G401.6 (cell line): ENCODE measurements around the gene GCSAM.

ENCODE experiments used
- FAIRE-seq: peaks from 2 replicates; lab custom pipeline; 2012; peaks lifted over from hg19 to GRCh38; lab: Jason Lieb, UNC

The GCSAM gene

DNA sequence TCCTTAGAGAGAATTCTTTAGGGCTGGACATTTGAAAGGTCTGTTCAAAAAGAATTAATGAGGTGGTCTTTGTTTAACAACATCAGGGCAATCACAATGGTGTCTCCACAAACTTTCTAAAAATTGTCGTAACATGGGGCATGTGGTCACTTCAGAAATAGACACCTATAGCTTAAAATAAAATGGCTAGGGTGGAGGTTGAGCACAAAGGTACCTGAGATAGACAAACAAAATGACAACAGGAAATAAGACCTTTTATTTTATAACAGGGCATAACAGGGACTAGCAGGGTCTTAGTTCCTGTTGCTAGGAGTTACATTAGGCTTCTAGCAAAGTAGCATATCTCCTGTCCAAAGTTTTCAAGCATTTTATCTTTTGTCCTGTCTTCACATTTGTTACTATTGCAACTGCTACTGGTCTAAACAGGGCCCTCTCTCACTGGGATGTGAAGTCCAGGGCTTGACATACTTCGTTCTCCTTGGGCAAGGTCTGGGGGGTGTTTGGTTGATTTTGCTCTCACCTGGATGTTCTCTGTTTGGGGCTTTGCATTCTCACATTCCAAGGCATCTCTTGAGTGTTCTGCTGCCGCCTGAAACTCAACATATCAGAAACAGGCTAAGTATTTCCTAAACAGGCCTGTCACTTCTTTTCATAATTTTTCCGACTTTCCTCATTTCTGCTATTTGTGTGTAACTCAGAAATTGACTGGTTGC lies 3.0 kb downstream of the GCSAM start:
- no peak for FAIRE-seq

DNA sequence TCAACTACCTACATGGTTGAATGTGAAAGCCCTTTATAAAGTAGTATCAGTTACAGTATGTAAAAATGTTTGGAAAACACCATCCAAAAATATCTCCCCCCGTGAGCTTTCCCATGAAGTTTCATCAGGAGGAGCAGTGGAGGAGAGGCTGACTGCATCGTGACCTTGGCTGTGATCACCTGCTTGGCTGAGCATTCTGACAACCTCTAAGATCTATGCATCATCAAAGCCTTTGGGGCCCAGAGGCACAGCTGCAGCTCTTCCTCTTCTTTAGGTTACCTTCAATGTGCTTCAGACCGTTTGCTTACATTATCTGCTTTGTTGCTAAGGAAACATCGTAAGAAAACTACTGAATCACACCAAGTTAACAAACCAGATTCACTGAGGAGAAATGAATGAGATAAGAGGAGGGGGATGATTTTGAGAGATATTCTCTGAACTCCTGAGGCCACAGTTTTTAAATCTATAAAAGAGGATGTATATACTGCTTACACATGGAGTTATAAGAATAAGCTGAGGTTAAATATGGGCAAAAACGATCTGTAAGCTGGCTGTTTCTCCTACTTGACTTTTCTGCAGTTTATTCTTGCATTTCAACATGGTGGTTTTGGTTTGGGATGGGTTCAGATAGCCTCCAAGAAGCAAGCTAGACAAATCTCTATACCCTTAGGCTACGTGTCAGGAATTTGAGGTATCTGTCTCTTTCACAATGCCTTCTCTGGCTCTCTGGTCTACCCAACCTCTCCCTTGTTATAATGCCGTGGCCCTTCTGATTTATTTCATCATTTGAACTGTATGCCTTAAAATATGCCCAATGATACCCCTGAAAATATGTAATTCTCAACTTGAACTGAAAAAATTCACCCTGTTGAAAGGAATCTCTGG lies 4.0 kb downstream of the GCSAM start:
- no peak for FAIRE-seq

DNA sequence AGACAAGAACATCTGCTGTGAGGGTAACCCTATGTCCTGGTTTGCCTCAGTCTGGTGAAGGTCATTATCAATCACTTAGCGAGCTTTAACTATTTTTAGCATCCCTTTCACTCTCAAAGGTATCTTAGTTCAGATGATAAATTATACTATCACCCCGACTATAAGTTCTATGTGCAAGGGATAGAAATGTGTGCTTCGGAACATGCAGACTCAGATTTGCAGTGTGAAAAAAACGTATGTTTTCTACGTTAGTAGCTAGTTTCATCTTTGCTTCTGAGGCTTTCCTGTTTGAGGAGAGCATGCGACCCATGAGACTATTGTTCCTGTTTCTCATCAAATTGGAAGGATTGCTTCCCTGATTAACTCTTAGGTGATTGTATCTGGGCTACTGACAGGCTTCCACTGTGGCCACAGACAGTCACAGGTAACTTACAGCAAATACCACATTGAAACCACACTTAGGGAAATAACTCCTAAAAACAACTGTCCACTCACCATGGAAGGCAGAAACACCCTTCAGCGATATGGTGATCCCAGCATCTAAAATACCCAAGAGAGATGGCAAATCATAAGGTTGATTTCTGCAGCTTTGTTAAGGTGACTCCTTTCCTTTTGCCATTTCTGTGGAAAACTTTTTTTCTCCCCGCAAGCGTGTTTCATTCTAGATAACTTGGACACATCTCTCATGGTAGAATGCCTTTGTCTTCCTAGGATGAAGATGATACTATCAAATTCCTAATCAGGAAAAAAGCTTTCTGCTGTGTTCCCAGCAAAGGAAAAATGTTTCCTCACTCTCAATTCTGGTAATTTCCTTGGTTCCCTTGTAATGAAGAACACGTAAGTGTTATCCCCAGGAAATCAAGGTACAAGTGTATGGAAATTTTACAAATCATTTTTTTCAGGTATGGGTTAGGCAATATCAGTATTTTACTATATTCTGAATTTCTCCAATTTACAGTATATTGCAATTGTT lies 5.2 kb downstream of the GCSAM start:
- no peak for FAIRE-seq

DNA sequence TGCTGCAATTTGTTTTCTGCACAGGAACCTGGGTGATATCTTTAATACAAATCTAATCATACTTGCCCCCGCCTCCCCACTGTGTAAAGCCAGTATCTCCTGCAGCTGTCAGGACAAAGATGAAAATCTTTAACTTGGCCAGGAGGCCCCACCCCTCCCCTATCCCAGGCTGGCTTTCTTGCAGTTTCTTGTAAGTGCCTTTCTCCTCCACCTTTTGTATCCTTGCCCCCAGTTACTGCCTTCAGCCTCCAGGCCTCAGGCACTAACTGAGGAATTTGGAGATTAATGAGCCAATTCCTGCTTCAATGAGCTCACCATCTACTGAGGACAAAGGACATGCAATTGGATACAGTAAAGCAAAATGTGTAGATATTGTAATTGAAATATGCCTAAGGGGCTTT lies 6.5 kb downstream of the GCSAM start:
- no peak for FAIRE-seq

DNA sequence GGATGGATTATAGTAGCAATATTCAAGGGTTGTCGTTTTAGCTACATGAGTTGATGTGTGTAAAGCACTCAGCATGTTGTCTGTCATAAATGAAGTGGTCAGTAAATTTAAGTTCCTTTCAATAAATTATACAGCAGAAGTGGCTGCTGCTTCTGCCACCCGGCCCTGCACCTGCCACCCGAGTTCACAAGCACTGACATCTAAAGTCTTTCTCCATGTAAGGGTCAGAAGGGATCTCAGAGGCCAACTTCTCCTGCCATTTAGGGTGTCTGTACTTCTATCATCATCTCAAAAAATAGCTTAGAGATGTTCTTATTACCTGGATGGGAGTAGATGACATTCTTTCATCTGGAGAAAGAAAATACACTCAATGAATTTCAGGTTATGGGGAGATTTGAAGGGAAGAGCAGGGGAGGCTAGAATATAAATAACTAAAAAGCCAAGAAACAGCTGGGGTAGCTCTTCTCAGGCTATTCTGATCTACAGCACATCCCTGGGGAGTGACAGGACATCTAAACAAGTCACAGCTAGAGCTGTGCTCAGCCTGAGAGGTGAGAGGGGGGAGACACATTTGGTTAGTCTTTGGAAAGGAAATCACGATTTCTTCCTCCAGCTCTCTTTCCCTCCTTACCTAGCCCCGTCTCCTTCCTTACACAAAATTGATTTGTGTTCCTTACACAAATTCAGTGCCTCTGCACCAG lies 8.0 kb downstream of the GCSAM start:
- no peak for FAIRE-seq

DNA sequence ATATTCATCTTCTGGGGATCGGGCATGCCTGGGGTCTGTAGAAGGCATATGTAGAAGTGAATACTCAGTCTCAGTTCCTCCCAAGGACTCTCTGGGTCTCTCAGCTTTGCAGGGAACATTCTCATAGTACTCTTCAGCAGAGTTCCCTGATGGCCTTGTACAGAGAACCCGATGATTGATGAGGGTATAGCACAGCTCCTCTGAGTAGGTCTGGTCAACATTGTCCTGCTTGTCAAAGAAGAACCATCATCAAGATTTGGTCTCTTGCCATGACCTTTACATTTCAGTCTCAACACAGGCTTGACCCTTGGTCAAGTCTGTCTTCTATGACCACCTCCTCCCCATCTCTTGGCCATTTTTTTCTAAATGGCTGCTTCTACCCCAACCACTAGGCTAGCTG lies 9.5 kb downstream of the GCSAM start:
- FAIRE-seq = no peak

DNA sequence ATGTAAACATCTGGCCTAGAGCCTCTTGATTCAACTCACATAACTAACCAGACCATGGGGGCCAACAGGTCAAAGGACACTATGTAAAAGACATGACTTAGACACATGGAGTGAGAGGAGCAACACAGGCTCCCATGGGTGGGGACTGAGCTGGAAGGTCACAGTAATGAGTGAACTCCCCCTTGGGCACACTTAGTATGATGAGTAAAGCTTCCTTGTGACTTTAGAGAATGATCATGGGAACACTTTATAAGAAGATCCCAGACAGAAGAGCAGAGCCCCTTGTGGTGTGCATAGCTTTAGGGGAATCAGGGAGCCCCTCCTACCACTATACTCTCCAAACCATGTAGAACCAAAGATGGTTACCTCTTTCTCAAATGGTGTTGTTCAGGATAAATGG lies 10.2 kb downstream of the GCSAM start:
- FAIRE-seq = no peak

DNA sequence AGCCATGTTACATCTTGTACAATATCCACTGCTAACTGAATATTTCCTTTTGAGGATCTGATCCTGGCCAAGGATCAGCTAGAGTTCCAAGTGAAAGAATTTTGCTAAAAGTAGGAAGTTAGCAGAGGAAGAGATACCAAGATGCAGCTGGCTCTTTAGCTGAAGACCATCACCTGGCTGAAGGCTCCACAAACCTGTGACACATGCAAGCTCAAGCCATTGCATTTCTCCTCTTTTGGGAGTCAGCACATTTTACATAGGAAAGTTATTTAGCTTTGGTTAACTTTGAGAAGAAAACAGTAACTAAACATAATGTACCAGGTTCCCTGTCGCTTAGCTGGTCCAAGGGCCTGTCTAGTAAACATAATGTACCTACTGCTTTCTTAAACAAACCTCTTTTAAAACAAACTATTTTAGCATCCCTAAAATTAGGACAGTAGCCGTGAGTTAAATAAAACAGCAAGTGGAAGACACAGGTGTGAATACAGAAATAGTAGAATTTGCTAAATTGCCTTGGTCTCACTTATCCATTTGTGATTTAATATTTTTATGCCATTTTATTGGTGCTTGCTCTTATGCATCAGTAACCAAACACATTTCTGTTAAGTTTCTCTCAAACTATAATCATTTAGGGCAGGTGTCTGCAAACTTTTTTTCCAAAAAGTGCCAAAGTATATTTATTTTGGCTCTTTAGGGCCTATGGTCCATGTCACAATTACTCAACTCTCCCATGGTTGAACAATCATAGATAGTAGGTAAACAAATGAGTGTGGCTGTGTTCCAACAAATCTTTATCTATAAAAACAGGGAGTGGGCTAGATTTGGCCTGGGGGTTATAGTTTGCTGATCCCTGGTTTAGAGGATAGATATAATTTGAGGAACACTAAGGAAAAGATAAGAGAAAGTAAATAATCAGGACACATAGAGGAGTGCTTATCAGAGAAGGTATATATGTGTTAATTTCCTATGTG lies 11.2 kb downstream of the GCSAM start:
- FAIRE-seq = no peak

DNA sequence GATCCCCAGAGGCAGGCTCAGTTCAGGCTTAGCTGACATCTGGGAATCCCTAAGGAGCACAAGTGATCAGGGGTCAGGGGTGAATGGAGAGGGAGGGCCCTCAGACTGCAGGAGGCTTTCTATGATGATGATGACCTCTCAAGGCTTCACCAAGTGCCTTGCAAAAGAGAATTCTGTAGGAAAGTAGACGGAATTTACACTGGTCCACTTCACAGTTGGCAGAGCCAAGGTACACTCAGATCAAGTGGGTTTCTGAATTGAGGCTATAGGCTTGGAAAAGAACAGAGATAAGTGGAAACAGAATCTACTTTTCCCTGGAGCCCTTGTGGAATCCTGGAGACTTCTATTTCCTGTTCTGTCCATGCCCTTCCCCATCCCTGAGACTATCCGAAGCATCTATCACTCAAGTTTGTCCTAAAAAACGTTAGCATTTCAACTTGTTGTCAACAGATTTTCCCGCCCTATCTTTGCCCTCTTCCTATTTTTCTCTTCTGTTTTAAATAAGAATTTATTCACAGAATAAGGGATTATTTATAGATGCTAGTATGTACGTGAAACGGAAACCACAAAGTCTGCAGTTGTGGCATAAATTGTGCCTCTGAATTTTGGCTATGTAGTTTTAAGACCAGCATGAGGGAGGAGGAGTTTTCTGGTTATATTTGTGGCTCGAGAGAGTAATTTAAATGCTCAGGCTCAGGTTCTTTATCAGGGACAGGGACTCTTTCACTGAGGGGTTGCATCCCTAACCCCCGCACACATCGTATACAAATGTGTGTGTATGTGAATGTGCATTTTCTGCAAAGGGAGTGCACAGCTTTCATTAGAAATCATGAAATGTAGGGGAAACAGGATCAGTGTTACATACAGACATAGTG lies 12.8 kb downstream of the GCSAM start:
- FAIRE-seq = no peak

DNA sequence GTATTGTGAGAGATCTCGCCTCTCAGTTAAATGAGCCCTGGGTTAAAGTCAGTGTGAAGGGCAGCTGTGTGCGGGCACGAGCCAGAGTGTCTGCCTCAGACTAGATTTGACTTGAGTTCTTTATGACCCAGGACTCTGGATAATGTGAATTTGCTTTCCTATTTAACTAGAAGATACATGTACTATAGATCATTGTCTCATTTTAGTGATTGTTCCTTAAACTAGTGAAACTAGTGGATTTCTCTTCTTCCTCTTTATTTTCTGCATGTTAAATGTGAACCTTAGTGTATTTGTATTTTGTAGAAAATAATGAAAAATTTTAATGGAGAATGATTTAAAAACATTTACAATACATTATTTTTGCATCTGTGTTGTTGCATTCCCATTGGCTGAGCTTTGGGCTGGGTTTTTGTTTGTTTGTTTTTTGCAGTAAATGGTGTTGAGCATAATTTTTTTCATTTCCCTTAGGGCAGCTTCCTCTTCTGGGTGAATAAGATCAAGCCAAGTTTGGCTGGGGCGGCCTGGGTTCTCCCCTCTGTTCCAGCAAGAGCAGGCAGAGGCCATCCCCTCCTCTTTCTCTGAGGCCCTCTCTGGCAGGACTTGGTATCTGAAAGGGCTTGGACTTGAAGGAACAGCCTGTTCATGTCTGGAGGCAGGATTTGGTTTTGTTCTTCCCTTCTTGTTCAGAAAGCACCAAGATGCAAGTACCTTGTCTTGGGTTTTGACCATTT lies 15.0 kb downstream of the GCSAM start:
- no peak for FAIRE-seq

DNA sequence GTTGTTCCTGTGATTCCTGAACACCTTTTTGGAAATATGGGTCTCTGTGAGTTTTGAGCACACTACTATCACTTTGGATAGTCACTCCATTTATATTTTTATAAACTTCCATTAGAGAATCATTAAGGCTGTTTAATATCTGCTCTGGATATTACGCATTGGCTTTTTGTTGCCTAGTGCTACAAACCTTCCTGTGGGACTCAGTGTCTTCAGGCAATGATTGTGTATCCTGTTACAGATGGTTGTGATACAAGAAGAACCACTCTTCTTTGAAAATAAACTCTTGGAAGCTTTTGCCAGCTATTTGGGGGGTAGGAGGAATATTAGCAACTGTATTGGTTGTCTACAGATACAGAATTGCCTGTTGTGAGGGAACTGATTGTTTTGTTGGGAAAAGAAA lies 15.6 kb downstream of the GCSAM start:
- no peak for FAIRE-seq

DNA sequence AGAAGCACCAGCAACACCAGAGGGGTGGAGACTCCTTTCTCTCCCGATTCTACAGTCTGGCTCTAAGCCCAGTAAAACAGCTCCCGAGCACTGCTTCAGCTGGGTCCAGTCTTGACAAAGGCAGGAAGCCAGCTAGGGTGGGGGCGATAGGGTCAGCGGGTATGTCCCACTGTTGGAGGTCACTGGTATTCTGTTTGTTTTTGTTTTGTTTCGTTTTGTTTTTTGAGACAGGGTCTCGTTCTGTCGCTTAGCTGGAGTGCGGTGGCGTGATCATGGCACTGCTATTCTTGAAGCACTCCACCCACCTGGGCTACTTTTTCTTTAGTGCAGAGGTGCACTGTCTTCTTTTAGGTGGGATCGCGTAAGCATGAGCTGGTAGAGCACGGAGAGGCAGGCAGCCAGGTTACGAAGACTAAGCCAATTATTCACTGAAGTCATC lies 16.3 kb downstream of the GCSAM start:
- FAIRE-seq = no peak

DNA sequence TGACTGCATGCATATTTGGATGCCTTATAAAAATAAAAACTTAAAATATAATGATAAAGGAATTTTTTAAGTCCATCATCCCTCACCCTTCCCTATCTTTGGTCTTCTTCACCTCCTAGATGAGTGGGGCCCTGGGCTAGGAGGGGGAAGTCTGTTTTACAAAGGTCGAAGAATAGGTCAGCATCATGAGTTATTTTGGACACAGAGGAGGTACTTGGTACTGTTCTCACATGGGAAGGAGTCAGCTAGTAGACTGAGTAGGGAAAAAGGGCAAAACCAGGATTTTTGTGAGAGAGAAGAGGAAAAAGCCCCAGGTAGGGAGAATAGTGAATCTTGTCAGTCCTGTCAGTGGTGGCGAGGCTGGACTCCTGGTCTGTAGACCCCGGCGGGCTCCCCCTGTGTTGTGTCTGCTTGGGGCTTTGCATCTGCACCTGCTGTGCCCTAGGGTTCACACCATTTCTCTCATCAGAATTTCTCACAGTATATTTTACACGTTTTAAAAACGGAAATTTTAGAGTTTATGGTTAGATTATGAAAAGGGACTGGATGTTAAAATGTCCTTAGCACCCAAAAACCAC lies 17.2 kb downstream of the GCSAM start:
- FAIRE-seq = no peak

DNA sequence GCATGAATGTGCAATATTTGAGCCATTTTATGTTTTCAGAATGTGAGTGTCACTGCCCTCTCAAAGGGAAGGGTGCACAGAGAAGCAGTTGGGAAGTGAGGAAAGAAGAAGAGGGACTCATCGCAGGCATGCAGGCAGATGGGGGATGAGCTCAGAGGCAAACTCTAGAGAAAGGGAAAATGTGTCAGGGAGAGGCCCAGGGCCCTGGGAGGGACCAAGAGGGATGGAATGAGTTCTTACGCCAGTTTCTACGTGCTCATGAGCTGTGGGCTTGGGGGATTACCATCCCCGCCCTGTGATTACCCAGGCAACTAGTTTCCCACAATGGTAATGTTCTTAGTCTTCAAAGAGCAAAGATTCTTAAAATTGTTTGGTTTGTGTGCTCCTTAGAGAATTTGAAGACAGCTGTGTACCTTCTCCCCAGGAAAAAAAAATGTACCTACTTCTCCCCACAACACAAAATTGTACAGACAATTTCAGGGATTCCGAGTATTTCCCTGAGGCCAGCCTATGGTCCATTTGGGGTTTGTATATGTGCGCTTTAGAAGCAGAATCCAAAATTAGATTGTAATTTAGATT lies 17.8 kb downstream of the GCSAM start:
- no peak for FAIRE-seq

DNA sequence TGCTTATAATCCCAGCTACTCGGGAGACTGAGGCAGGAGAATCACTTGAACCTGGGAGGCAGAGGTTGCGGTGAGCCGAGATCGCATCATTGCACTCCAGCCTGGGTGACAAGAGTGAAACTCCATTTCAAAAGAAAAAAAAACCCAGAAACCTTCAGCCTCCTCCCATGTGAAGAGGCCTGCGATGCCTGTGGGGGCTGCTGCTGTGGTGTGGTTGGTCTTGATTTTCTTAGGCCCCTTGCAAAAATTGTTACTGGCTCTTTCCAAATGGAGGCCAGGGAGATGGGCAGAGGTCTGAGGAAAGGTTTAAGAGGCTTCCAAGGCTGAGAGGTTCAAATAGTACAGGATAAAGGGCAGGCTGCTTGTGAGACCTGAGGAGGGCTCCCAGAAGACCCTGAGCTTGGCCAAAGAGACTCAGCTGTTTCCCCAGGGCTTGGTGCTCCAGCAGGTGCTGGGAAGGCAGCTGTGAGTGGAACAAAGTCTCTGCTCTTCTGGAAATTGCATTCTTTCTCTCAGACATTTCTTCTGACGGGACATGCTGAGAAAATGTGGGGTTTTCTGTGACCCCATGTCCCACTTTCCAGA lies 18.4 kb downstream of the GCSAM start:
- FAIRE-seq = no peak

DNA sequence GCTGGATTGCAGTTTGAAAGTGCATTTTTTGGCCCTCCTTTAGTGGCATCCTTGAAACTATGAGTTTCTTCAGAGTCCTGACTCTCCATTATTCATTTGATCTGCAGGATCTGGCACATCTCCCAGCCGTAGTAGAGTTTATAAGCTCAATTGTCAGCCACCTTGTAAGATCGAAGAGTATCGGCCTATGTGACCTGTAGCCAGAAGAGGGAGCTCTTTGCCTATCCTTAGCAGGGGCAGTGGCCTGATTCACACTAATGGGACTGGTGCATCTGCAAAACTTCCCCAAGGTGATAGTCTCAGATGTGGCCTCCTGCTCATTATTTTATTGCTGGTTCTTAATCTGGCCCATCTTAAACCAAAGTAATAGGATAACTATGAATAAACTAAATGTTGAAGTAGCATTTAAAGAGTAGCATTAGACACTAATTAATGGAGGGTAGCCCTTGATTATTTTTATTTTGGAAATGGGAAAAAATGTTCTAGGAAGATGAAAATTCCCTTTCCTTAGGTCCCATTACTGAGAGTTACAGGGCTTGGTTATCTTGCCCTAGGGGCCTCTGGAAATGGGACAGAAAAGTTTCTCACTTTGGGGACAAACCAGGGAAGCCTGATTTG lies 21.2 kb downstream of the GCSAM start:
- FAIRE-seq = no peak

DNA sequence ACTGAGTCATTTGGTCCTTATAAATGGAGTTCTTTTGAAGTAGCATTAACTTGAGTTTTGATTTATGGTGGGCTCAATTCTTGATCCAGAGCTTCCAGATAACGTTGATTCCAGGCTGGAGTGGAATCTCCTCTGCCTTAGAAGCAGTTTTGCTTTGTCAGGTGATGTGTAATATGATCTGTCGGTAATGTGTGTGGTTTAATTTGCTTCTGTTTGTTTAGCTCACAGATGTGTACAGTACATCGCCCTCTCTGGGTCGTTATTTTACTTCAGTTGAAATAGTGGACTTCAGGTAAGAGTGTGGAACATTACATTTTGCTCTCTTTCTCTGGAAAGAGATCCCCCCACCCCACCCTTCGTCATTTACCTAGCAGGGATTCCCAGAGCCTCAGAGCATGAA lies 23.7 kb downstream of the GCSAM start:
- FAIRE-seq = no peak
